Gastrocnemius medialis (tissue), 4 donors: ENCODE data around the gene ATP1B1.
A peak's percentile ranks its signal among the peaks of the same experiment; 100 is the strongest.

Source experiments
- POLR2A ChIP-seq, 2 donors: fragments of 450-650 bp; IDR thresholded peaks; one replicate each; pipeline ENCODE4 v1.6.1; 2017; ENCODE audit warnings: antibody characterized with exemption in 2 of 2, mild to moderate bottlenecking in 2 of 2, moderate library complexity in 2 of 2
- TF ChIP-seq, protein P1 (sequence below), 5 experiments: fragments of 450-650 bp in 3 of 5; fragments of 200-600 bp in 2 of 5; sonication (generic) in 2 of 5; IDR thresholded peaks in 4 of 5; conservative IDR thresholded peaks in 1 of 5; 1 replicate in 4 of 5; 2 replicates in 1 of 5; pipeline ENCODE4 v1.5.1; 2016 to 2019; ENCODE audit warnings: antibody characterized with exemption in 5 of 5, mild to moderate bottlenecking in 3 of 5, moderate library complexity in 3 of 5

GRCh38 chr1:169120066-169120465 lies 13.6 kb downstream of the ATP1B1 start:
- TF ChIP-seq, protein P1, sequence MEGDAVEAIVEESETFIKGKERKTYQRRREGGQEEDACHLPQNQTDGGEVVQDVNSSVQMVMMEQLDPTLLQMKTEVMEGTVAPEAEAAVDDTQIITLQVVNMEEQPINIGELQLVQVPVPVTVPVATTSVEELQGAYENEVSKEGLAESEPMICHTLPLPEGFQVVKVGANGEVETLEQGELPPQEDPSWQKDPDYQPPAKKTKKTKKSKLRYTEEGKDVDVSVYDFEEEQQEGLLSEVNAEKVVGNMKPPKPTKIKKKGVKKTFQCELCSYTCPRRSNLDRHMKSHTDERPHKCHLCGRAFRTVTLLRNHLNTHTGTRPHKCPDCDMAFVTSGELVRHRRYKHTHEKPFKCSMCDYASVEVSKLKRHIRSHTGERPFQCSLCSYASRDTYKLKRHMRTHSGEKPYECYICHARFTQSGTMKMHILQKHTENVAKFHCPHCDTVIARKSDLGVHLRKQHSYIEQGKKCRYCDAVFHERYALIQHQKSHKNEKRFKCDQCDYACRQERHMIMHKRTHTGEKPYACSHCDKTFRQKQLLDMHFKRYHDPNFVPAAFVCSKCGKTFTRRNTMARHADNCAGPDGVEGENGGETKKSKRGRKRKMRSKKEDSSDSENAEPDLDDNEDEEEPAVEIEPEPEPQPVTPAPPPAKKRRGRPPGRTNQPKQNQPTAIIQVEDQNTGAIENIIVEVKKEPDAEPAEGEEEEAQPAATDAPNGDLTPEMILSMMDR (IDR thresholded peaks at IDR 0.05 in 4 of 5, conservative IDR thresholded peaks at IDR 0.05 in 1 of 5) = no peak
- peak in 1 of 2 donors; percentile 42 for TF ChIP-seq POLR2A (IDR thresholded peaks at IDR 0.05)
